H1 (cell line): Measurements from ENCODE around the gene NPC1L1.

Experiments used
- CEBPB ChIP-seq: IDR thresholded peaks from 2 replicates; pipeline ENCODE4 v1.6.1; 2012; ENCODE audit warnings: low read depth, low read length
- CREB1 ChIP-seq: IDR thresholded peaks from 2 replicates; pipeline ENCODE4 v1.6.1; 2012; ENCODE audit warnings: inconsistent platforms
- CTCF ChIP-seq, 3 experiments: IDR thresholded peaks; 1 replicate in 2 of 3; 2 replicates in 1 of 3; pipeline versions ENCODE4 v1.5.1 to v1.6.1; 2011; ENCODE audit warnings: low read length in 3 of 3, mild to moderate bottlenecking in 3 of 3, inconsistent platforms in 2 of 3, low read depth in 1 of 3, moderate library complexity in 1 of 3; ENCODE audit not compliant: insufficient read depth in 1 of 3; ENCODE audit errors: control extremely low read depth in 1 of 3
- EGR1 ChIP-seq: IDR thresholded peaks from 2 replicates; pipeline ENCODE4 v1.6.1; 2011; ENCODE audit warnings: low read depth, low read length, borderline replicate concordance
- GTF2F1 ChIP-seq: IDR thresholded peaks from 2 replicates; pipeline ENCODE4 v1.6.1; 2012; ENCODE audit warnings: low read depth, low read length, improper control_type of control experiment, borderline replicate concordance
- RFX5 ChIP-seq: IDR thresholded peaks from 2 replicates; pipeline ENCODE4 v1.6.1; 2011; ENCODE audit warnings: low read depth, low read length, improper control_type of control experiment, borderline replicate concordance
- SIX5 ChIP-seq: IDR thresholded peaks from 2 replicates; pipeline ENCODE4 v1.6.1; 2011; ENCODE audit warnings: mild to moderate bottlenecking, low read depth, low read length
- TAF1 ChIP-seq: IDR thresholded peaks from 2 replicates; pipeline ENCODE4 v1.6.1; 2011; ENCODE audit warnings: mild to moderate bottlenecking, low read depth, low read length
- TEAD4 ChIP-seq: IDR thresholded peaks from 2 replicates; pipeline ENCODE4 v1.6.1; 2012; ENCODE audit warnings: low read depth, low read length, inconsistent platforms, mixed read lengths
- USF2 ChIP-seq: IDR thresholded peaks from 2 replicates; pipeline ENCODE4 v1.6.1; 2011; ENCODE audit warnings: low read length, improper control_type of control experiment
- ZNF274 ChIP-seq: IDR thresholded peaks from 2 replicates; pipeline ENCODE4 v1.7.0; 2012; ENCODE audit warnings: low read length, borderline replicate concordance; ENCODE audit errors: extremely low read depth
- TF ChIP-seq, protein P1 (sequence below): IDR thresholded peaks from 2 replicates; pipeline ENCODE4 v1.6.1; 2012; ENCODE audit warnings: low read length, inconsistent platforms

- no peak for TF ChIP-seq GTF2F1
- TF ChIP-seq EGR1, result no peak
- no peak for TF ChIP-seq CTCF (IDR thresholded peaks at IDR 0.05; ENCODE audit: control extremely low read depth in 1 of 3, insufficient read depth in 1 of 3, low read depth in 1 of 3, low read length in 3 of 3)
- no peak for TF ChIP-seq CEBPB
- TF ChIP-seq CREB1, result no peak
- TF ChIP-seq TEAD4, result no peak
- TF ChIP-seq USF2, result no peak
- no peak for TF ChIP-seq TAF1
- TF ChIP-seq SIX5, result no peak
- TF ChIP-seq, protein P1, sequence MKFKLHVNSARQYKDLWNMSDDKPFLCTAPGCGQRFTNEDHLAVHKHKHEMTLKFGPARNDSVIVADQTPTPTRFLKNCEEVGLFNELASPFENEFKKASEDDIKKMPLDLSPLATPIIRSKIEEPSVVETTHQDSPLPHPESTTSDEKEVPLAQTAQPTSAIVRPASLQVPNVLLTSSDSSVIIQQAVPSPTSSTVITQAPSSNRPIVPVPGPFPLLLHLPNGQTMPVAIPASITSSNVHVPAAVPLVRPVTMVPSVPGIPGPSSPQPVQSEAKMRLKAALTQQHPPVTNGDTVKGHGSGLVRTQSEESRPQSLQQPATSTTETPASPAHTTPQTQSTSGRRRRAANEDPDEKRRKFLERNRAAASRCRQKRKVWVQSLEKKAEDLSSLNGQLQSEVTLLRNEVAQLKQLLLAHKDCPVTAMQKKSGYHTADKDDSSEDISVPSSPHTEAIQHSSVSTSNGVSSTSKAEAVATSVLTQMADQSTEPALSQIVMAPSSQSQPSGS, result no peak
- TF ChIP-seq RFX5, result no peak
- no peak for TF ChIP-seq ZNF274
These were observed 67.8 kb downstream of the NPC1L1 start for GRCh38 chr7:44473295-44473694.
